Measurements from ENCODE around the gene ERICH6B.

The ERICH6B gene

DNA sequence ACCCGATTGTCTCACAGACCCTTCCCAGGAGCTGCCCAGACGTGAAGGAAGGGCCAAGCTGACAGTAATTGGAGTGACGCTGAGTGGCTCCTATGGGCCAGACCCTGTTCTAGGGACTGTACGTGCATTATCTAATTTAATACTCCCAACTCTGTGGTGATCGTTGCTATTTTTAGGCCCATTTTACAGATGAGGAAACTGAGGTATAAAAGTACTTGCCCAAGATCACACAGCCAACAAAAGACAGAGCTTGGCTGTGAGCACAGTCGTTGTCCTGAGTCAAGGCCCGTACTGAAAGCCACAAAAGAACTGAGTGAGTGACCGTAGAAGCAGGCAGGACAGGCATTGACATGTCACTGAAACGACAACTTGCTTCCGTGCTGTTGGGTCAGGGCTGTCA, 74.7 kb downstream of the ERICH6B start:
- DNase-seq = no peak

DNA sequence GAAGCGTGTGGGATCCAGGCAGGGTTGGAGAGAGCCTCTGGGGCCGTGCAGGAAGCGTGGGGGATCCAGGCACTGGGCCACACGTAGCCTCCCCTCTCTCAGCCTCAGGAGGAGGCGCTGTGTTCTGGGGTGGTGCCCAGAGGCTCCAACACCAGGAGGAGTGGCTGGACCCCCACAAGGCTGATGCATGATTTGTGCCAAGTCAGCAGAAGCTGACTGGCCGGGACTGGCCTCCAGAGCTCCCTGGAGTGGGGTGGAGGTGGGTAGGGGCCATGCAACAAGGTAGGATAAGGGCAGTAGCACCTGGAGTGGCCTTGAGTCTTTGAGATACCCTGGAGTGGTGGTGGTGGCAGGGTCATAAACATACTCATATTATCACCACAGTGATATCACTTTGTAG, 75.3 kb downstream of the ERICH6B start:
- no peak for DNase-seq

DNA sequence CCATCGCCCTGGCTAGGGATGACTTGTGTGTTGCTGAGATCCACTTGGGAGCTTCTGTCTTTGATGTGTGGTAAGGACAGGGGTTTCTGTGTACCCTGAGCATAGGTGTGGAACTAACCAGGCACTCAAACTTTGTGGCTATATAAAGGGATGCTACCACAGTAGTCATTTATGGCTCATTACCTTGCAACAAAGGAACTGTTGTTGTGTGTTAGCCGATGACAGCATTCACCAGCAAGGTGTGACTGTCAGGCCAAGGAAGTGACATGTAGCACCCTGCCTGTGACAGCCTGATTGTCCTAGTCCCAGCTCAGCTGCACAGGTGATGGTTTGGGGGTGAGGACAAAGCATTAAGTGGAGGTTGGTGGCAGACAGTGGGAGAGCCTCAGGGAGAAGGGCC, 77.2 kb downstream of the ERICH6B start:
- DNase-seq = no peak

GRCh38 chr13:45537516-45537915, 78.0 kb downstream of the ERICH6B start:
- DNase-seq = no peak

DNA sequence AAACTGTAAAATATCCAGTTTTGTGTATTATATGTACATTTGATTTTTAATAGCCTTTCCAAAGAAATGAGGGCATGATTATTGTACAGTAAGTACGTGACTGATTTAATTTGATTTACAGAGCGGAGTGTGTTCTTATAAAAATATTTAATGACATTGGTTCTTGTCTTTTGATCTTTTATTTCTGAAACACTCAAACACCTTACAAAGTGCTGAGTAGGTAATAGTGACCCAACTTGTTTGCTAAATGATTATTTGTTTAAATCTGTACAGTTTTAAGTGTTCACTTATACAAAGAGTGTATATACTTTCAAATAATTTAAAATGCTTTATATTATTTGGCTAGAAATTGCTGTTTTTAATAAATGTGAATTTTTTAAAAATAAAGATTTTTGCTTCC, 79.3 kb downstream of the ERICH6B start:
- no peak for DNase-seq

DNA sequence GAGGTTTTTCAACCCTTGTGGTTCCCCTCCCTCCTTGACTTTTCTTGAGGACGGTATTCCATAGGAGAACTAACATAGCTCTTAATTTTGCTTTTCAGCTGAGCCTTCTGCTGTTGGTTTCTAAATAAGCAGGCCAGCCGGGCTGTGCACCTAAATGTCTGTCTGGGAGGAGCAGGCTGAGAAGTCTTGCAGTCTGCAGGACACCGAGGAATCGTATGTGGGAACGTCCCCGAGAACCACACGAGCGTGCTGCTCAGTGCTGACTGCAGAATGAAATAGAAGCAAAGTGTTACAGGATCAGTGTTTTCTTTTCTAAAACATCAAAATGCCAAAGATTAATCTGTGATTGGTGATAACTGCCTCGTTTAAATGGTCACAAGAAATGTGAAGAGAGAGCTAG, 80.9 kb downstream of the ERICH6B start:
- DNase-seq = no peak

GRCh38 chr13:45529758-45530157, 85.8 kb downstream of the ERICH6B start:
- no peak for DNase-seq

GRCh38 chr13:45527699-45528462, 87.7 kb downstream of the ERICH6B start:
- no peak for DNase-seq

- no peak for DNase-seq
These were observed 93.0 kb downstream of the ERICH6B start for GRCh38 chr13:45522571-45522970.

- no peak for DNase-seq
These were observed 94.2 kb downstream of the ERICH6B start for GRCh38 chr13:45521297-45521696.

GRCh38 chr13:45519493-45519892, 96.0 kb downstream of the ERICH6B start:
- DNase-seq = no peak

- no peak for DNase-seq
These were observed 96.9 kb downstream of the ERICH6B start for GRCh38 chr13:45518525-45519245.

DNA sequence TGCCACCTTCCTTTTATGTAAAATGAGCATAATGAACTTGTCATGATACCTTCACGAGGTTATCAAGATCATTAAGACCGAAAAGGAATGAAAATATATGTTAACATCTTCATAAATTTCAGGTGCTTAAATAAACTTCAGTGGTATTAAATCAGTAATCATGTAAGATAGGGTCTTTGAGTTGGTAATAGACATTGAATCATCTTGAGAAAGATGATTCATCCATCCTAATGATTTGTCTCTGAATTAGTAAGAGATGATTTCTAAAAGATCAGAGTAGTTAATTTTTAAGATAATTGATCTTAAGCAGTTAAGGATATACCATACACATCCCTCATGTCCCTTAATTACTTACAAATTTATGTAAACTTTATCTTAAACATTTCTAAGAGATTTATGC, 98.8 kb downstream of the ERICH6B start:
- no peak for DNase-seq

- no peak for DNase-seq
These were observed 103.4 kb downstream of the ERICH6B start for GRCh38 chr13:45512098-45512496.

- no peak for DNase-seq
These were observed 104.0 kb downstream of the ERICH6B start for GRCh38 chr13:45511310-45512097.

DNA sequence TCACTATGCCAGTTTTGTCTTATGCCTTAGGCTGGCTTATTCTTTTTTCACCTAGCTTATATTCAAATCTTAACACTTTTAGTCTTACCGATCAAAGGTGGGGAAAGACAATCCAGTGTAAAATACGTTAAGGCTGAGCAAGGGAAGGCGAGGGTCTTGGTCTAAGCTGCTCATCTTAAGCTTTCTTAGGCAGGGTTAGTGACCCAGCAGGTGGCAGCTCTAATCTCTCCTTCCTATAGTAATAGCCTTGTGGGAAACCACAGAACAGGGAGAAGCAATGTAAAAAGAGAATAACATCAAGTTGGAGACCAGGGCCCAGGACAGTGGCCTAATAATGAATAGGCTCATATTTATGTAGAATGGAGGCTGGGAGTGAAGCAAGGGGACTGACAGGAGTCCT, 104.9 kb downstream of the ERICH6B start:
- no peak for DNase-seq

DNA sequence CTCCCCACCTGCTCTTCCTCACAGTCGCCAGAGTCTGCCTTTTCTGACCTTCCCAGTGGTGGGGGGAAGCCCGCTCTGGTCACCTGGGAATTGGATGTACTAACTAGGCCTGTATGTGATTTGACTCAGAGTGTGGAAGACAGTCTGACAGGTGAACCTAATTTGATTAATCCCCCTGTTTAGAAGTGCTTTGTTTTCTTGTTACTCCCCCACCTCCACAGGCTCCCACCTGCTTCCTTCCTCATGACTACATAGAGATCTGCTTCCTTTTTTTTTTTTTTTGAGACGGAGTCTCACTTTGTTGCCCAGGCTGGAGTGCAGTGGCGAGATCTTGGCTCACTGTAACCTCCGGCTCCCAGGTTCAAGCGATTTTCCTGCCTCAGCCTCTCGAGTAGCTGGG, 106.8 kb downstream of the ERICH6B start:
- DNase-seq = no peak

GRCh38 chr13:45506811-45507210, 108.7 kb downstream of the ERICH6B start:
- DNase-seq = no peak

GRCh38 chr13:45503658-45504057, 111.9 kb downstream of the ERICH6B start:
- no peak for DNase-seq

GRCh38 chr13:45501175-45501526, 114.4 kb downstream of the ERICH6B start:
- DNase-seq = no peak

DNA sequence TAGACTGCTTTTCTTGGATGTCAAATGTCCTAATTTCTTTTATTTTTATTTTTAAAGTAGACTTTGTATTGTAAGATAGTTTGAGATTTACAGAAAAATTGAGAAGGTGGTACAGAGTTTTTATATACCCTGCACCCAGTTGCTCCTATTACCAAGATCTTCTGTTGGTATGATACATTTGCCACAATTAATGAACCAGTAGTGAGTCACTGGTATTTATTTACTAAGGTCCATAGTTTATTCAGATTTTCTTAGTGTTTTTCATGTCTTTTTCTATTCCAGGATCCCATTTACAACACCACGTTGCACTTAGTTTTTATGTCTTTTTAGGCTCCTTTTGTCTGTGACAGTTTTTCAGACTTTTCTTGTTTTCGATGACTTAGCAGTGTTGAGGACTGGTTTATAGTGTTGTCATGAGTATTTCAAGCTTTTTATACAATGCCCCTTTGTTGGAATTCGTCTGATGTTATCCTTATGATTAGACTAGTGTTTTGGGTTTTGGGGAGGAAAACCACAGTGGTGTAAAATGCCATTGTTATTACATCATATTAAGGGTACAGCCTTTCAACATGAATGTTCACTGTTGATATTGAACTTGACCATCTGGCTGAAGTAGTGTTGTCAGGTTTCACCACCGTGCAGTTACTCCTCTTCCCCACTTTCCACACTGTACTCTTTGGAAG, 114.9 kb downstream of the ERICH6B start:
- no peak for DNase-seq

DNA sequence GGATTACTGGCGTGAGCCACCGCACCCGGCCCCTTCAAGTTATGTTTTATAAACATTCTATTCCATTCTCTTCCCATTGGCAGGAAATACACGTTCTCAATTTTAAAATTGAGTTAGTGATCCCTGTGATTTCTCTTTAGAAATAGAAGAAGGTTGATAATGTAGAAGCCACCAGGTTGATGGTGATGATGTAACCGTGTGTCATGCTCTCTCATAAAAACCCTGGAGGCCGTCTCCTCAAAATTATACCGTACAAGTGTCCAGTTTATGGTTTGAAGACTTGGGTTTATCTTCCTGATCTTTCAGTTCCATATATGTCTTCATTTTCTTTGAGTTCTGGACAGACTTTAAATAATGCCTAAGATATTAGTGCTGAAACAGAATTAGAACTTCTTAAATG, 118.6 kb downstream of the ERICH6B start:
- DNase-seq = no peak

GRCh38 chr13:45492538-45492937, 123.0 kb downstream of the ERICH6B start:
- DNase-seq = no peak
